VCaP (cell line): Measurements from ENCODE around the gene CC2D2B.
A peak's percentile ranks its signal among the peaks of the same experiment; 100 is the strongest.
"Not testable (repeated sequence)": the region's sequence is repeated elsewhere in the genome, so short reads cannot be mapped to it uniquely, and the experiment has no call there.

ENCODE experiments used
- H3K27ac ChIP-seq: fragments of 450-650 bp; 2 replicates; pipeline ENCODE4 v1.5.1; 2017
- CTCF ChIP-seq: fragments of 450-650 bp; conservative IDR thresholded peaks from 2 replicates; pipeline ENCODE4 v1.5.1; 2017; ENCODE audit warnings: mild to moderate bottlenecking, moderate library complexity

Gene CC2D2B

GRCh38 chr10:95909561-95909960, 1.8 kb downstream of the CC2D2B start:
- H3K27ac ChIP-seq, result no peak overlapping the region
- no peak for TF ChIP-seq CTCF

- H3K27ac ChIP-seq, result not testable (repeated sequence)
Observed at GRCh38 chr10:95916039-95916438, 8.3 kb downstream of the CC2D2B start.

GRCh38 chr10:95920798-95921426, 13.1 kb downstream of the CC2D2B start:
- TF ChIP-seq CTCF, result no peak
- H3K27ac ChIP-seq, result no peak overlapping the region

- TF ChIP-seq CTCF, result 0 out of 2 replicates have a peak, but pooled peaks have one; percentile 8
- H3K27ac ChIP-seq, result no peak overlapping the region
Observed at GRCh38 chr10:95925033-95925432, 17.3 kb downstream of the CC2D2B start.

GRCh38 chr10:95935429-95935828, 27.7 kb downstream of the CC2D2B start:
- TF ChIP-seq CTCF, result no peak
- no peak overlapping the region for H3K27ac ChIP-seq

- TF ChIP-seq CTCF, result no peak
- H3K27ac ChIP-seq, result no peak overlapping the region
Observed at GRCh38 chr10:95941115-95941514, 33.3 kb downstream of the CC2D2B start.

- H3K27ac ChIP-seq, result no peak overlapping the region
- TF ChIP-seq CTCF, result no peak
Observed at GRCh38 chr10:95963202-95963990, 55.6 kb downstream of the CC2D2B start.

GRCh38 chr10:95963991-95964389, 56.2 kb downstream of the CC2D2B start:
- TF ChIP-seq CTCF, result no peak
- H3K27ac ChIP-seq, result no peak overlapping the region
